GM21723 (cell line): ENCODE results near the gene LRCH1.
"Not testable (repeated sequence)": the region's sequence is repeated elsewhere in the genome, so short reads cannot be mapped to it uniquely, and the experiment has no call there.

Source experiments
- ATAC-seq: cut with Tn5 transposase; IDR thresholded peaks from one replicate; pipeline ENCODE4 v1.9.1; 2021; ENCODE audit warnings: mild to moderate bottlenecking, moderate library complexity; ENCODE audit not compliant: unreplicated experiment

Gene LRCH1

DNA sequence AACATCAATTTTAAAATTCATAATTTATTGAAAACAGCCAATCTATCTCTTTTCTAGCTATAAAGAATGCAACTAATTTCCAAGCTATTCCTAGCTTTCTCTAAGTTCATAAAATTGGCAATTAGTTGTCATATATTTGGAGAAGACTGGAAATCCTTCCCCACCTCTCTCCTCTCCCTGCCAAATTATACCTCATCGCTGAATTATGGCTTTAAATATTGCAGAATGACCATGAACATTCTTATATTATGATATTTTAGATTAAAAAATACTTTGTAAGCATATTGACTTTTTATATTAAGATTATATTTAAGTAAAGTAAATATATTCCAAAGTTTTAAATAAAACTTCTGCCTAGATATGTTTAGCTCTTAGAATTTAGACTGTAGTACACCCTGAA, 185.8 kb downstream of the LRCH1 start:
- ATAC-seq, result no peak

- no peak for ATAC-seq
These were observed 186.6 kb downstream of the LRCH1 start for GRCh38 chr13:46739447-46740098.

DNA sequence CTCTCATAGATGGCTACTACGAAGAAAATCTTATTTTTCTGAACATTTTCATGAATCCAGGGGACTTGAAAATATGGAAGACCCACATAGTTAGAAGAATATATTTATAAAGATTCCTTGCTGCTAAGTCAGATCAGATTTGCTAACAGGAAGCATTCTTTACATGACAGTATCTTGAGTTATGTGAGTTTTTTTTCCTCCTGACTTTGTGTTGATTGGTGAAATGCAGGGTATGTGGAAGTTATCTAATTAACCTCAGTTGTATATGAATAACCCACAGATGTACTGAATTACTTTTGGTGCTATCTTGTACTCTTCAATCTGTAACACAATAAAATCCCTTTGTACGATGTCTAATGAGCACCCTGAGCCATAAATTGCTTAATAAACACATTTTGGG, 190.2 kb downstream of the LRCH1 start:
- ATAC-seq, result no peak

GRCh38 chr13:46745062-46745461, 192.1 kb downstream of the LRCH1 start:
- ATAC-seq, result no peak

GRCh38 chr13:46745706-46746105, 192.7 kb downstream of the LRCH1 start:
- ATAC-seq, result no peak

DNA sequence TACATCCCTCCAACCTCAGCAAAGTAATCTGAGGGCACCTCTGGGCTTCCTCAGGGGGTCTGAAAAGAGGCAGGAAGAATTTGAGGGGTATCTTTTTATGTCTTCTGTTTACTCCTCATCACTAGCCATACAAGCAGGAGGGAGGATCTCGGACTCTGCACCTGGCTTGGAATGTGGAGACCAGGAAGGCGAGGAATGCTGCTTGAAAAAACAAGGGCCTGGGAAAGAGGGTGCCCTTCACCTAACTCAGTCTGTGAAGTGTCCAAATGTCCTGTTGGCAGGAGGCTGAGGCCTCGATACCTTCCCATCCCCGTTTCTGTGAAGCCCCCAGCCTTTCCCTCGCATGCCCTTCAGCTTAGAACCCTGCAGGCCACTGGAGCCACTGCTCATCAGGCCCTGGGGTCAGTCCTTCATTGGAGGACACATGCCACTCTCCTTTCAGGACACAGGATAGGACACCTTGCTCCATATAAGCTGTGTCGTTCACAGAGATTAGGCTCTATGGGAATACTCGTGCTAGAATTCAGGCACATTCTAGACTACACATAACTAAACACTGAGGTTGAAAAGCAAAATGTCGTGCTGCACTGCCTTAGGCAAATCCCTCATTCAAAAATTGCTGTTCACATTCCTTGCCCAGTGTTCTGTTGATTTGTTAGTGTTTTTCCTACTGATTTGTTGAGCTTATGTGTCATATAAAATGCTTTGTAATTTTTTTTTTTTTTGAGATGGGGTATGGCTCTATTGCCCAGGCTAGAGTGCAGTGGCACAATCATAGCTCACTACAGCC, 194.3 kb downstream of the LRCH1 start:
- ATAC-seq, result no peak

DNA sequence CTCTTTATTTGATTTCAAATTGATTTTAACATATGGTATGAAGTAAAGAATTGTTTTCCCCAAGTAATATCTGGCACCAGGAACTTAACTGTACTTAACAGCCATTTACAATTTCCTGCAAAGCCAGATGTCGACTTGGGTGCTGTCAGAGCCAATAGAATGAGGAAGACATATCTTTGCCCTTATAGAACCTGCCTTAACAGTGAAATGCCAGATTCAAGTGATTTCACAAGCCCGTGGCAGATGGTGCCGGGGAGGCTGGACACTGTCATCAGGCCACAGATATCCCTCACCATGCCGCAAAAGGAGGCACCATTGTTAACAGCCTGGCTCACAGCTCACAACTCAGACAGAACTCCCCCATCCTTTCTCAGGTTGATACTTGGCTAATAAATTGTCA, 195.3 kb downstream of the LRCH1 start:
- ATAC-seq, result no peak

DNA sequence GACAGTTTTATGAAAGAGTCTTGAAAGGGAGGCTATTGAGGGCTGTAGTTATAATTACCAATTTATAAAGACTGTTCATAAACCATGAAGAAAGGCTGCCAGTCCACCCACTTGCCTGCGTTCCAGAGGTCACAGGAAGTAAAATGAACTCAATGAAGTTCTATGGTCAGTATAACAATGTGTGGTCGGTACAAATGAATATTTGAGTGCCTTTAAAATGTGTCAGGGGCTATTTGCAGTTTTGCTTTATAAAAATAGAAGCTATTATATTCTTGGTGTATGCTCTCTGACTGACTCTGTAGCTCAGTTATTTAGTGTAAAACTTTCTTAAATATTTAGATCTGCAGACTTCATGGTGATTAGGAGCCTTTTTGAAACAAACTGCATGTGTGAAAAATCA, 197.0 kb downstream of the LRCH1 start:
- ATAC-seq, result no peak

DNA sequence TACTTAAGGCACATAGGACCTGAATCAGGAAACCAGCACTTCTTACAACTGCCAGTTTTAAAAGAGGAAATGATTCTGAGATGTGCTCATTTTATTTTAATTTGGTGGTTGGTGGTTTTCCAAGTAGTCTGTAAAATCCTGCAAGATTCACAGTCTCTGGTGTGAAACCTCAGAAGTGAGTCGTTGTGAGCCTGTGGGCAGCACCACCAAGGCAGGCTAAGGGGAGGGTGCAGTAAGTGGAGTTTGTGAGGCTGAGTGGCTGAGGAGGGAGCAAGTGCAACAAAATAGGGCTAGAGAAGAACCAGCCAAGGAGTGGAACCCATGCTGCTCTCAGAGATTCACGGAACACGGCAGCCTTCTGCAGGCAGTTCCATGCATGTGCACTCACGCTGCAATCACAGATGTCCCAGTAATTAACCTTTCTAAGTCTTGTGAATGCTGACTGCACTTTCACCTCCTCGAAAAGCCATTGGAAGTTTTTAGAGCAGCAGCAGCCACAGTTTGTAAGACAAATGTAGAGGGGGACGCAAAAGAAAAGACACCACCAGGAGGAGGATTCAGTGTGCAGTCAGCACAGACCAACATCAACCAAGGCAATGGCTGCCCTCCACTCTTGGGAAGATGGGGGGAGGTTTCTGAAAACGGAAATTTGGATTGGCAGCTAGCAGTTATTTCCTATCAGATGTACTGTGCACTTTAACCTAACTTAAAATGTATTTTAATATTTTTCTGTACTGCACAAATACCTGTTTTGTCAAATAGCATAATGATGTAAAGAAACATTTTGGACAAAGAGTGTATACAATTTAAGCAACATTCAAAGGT, 199.1 kb downstream of the LRCH1 start:
- peak; percentile 82 for ATAC-seq

DNA sequence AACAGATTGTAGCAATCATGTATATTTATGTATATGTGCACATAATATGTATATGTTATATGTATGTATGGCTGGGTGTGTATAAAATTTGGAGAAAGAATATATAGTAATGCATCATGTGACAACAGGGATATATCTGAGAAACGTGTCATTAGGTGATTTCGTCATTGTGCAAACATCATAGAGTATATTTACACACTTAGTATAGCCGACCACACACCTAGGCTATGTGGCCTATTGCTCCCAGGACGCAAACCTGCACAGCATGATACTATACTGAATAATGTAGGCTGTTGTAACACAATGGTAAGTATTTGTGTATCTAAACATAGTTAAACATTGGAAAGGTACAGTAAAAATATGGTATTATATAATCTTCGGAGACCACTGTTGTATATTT, 200.2 kb downstream of the LRCH1 start:
- ATAC-seq, result no peak

DNA sequence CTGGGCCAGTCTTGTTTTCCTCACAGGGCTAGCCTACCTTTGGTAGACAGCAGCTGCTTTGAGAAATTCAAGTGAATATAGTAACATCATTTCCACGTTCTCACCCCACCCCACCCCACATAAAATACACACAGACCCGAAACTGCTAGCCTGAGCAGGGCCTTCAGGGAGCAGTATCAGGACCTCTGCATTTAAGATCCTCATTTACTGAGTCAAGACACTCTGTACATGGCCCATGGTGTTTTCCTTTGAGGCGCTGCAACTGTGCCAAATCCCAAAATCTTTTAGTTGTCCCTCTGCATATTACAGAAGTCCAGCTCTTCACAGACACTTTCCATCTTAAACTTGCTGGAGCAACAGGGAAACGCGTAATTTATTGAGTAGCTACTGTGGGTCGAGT, 200.9 kb downstream of the LRCH1 start:
- no peak for ATAC-seq

GRCh38 chr13:46754812-46755211, 201.8 kb downstream of the LRCH1 start:
- ATAC-seq, result no peak

GRCh38 chr13:46755508-46755907, 202.5 kb downstream of the LRCH1 start:
- not testable (repeated sequence) for ATAC-seq

DNA sequence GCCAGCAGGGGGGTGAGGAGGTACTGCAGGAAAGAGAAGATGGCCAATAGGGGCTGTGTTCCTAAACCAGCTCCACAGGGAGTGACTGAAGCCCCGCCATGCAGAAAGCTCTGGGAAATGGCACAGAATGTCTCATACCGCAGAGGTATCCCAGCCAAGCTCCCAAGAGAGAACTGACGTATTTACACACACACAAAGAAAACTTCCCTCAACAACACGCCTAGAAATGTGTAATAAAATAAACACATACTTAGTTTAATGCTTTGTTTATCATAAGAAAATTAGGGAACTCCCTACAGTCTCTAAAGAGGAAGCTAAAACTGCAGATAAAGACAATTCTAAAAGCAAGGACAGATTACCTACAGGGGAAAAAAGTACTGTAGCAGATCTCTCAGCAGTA, 204.0 kb downstream of the LRCH1 start:
- ATAC-seq, result no peak

DNA sequence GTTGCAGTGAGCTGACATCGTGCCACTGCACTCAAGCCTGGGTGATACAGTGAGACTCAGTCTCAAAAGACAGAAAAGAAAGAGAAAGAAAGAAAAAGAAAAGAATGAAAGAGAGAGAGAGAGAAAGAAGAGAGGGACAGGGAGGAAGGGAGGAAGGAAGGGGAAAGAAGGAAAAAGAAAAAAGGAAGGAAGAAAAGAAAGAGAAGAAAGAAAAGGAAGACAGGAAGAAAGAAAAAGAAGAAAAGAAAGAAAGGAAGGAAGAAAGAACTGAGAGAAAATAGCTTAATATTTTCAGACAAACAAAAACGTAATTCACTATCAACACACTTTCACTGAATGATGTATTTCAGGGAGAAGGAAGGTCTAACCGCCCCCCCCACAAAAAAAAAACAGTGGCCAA, 204.7 kb downstream of the LRCH1 start:
- no peak for ATAC-seq

DNA sequence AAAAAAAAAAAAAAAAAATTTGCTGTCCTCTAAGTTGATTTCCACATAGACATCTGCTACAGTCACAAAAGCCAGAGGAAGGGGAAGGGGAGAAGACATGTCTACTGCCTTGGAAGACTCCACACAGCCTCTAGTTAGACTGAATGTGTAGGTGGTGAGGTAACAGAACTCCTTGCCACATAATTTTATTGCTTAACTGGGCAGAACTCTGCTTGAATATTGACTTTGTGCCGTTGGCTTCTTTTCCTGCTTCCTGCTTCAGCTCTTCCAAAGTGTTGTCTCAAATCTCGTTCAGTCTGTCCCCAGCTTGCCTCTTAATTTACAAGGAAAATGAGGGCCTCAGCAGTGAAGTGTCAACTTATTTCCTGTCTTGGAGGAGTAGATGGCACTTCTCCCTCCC, 206.9 kb downstream of the LRCH1 start:
- no peak for ATAC-seq

DNA sequence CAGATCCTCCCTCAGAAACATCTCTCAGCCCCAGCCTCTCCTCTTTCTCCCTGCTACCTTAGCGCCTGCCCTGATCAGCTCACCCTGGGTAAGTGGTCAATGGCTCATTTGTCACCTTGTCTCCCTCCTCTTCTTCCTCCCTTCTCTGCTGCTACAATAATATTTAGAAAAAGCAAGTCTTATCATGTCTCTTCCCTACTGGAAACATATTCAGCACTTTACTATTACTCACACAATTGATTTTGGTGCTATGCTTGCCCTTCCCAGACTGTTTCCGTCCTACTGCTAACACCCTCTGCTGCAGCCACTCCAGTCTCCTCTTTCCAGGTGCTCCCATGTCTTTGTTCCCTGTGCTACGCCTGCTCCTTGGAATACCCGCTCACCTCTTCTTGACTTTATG, 208.2 kb downstream of the LRCH1 start:
- no peak for ATAC-seq

DNA sequence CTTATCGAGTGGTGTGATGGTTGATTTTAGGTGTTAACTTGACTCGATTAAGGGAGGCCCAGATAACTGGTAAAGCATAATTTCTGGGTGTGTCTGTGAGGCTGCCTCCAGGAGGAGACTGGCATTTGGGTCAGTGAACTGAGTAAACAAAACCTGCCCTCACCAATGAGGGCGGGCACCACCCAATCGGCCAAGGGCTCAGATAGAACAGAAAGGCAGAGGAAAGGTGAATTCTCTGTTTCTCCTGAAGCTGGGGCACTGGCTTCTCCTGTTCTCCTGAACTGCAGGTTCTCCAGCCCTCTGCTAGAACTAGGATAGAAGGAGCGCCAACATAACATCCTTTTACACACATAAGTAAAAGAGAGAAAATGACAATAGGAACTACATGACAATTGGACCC, 208.9 kb downstream of the LRCH1 start:
- ATAC-seq, result no peak

DNA sequence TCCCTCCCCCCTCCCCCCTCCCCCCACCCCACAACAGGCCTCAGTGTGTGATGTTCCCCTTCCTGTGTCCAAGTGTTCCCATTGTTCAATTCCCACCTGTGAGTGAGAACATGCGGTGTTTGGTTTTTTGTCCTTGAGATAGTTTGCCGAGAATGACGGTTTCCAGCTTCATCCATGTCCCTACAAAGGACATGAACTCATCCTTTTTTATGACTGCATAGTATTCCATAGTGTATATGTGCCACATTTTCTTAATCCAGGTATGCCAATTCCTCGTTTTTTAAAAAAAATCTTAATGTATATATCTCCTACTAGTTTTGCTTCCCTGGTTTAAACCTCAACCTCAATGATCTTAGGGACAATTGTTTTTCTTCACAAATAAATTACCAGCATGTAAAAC, 217.0 kb downstream of the LRCH1 start:
- not testable (repeated sequence) for ATAC-seq

- ATAC-seq, result no peak
These were observed 218.7 kb downstream of the LRCH1 start for GRCh38 chr13:46771693-46772092.

- ATAC-seq, result no peak
These were observed 220.6 kb downstream of the LRCH1 start for GRCh38 chr13:46773541-46773940.
